SU-DHL-6 (cell line): ENCODE results near the gene BLMH.

Experiments
- H2AFZ ChIP-seq: fragments of 200-600 bp; sonication (generic); 2 replicates; pipeline ENCODE4 v1.6.1; 2014; ENCODE audit warnings: low read depth, mild to moderate bottlenecking, moderate library complexity, mixed read lengths, antibody characterized with exemption, low read length; ENCODE audit not compliant: severe bottlenecking
- H3F3A ChIP-seq: fragments of 200-600 bp; shearing (Covaris generic); 2 replicates; pipeline ENCODE4 v1.6.0; 2016; ENCODE audit warnings: antibody characterized with exemption, mild to moderate bottlenecking; ENCODE audit not compliant: insufficient read depth
- H3K27ac ChIP-seq: fragments of 200-600 bp; sonication (generic); 2 replicates; pipeline ENCODE4 v1.5.1; 2016; ENCODE audit warnings: low read depth, mild to moderate bottlenecking, low read length, moderate library complexity, mixed read lengths
- H3K27me3 ChIP-seq: fragments of 200-600 bp; sonication (generic), shearing (Covaris generic); 2 replicates; pipeline ENCODE4 v1.6.0; 2014; ENCODE audit warnings: mild to moderate bottlenecking, low read length
- H3K36me3 ChIP-seq: fragments of 200-600 bp; sonication (generic); 2 replicates; pipeline ENCODE4 v1.6.1; 2014; ENCODE audit warnings: mild to moderate bottlenecking, low read length, mixed read lengths
- H3K4me2 ChIP-seq: fragments of 300-600, 200-600 bp; shearing (Covaris generic), sonication (generic); 2 replicates; pipeline ENCODE4 v1.6.0; 2014; ENCODE audit warnings: low read length, low read depth, mild to moderate bottlenecking; ENCODE audit not compliant: poor library complexity, severe bottlenecking
- H3K4me3 ChIP-seq: fragments of 200-600 bp; sonication (generic); 2 replicates; pipeline ENCODE4 v1.5.1; 2014; ENCODE audit warnings: antibody characterized with exemption, low read length, mild to moderate bottlenecking, mixed read lengths; ENCODE audit not compliant: insufficient read depth, poor library complexity, severe bottlenecking
- H3K79me2 ChIP-seq: fragments of 200-600 bp; sonication (generic); 2 replicates; pipeline ENCODE4 v1.6.1; 2014; ENCODE audit warnings: mild to moderate bottlenecking, low read length, moderate library complexity; ENCODE audit not compliant: insufficient read depth
- H3K9ac ChIP-seq: fragments of 200-600 bp; sonication (generic); 2 replicates; pipeline ENCODE4 v1.7.0; 2014; ENCODE audit warnings: mild to moderate bottlenecking, low read length
- H3K9me2 ChIP-seq: fragments of 200-600 bp; sonication (generic); replicated peaks from 2 replicates; pipeline ENCODE4 v1.6.1; 2014; ENCODE audit warnings: low read length; ENCODE audit not compliant: insufficient read depth
- H3K9me3 ChIP-seq: fragments of 200-600 bp; sonication (generic); 2 replicates; pipeline ENCODE4 v1.6.1; 2014; ENCODE audit warnings: low read length, mixed read lengths; ENCODE audit not compliant: insufficient read depth
- H4K20me1 ChIP-seq: fragments of 200-600 bp; sonication (generic); 2 replicates; pipeline ENCODE4 v1.6.1; 2014; ENCODE audit warnings: low read depth, mild to moderate bottlenecking, antibody characterized with exemption, low read length, moderate library complexity, mixed read lengths
- EZH2phosphoT487 ChIP-seq: fragments of 200-600 bp; sonication (generic), shearing (Covaris generic); conservative IDR thresholded peaks from 2 replicates; pipeline ENCODE4 v1.6.1; 2018; ENCODE audit warnings: mild to moderate bottlenecking, antibody characterized with exemption, low read length, moderate library complexity, mixed read lengths
- TF ChIP-seq, protein P1 (sequence below): fragments of 200-600 bp; sonication (generic); IDR thresholded peaks from one replicate; pipeline ENCODE4 v1.5.1; 2017; ENCODE audit warnings: antibody characterized with exemption, mild to moderate bottlenecking, low read length, moderate library complexity; ENCODE audit not compliant: insufficient read depth, poor library complexity, severe bottlenecking

BLMH gene

DNA sequence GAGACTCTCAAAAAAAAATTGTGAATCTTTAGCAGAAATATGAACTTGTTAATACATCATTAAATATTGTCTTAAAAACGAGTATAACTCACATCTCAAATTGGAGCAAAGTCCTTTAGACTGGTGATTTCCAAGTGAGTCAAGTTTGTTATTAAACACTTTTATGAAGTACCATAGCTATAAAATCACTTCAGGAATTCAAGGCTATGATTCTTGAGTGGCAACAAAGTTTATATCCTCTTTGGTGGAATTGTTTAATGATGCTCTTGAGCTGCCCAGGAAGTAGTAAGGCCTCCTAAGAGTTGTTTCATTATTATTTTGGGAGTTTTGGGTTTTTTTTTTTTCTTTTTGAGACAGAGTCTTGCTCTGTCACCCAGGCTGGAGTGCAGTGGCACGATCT, 16.7 kb upstream of the BLMH start:
- H3K9ac ChIP-seq, result no peak overlapping the region
- H3K79me2 ChIP-seq, result no peaks in the 10 kb centered on the region
- H3K36me3 ChIP-seq, result no peaks in the 10 kb centered on the region
- TF ChIP-seq EZH2phosphoT487, result no peak
- TF ChIP-seq, protein P1, sequence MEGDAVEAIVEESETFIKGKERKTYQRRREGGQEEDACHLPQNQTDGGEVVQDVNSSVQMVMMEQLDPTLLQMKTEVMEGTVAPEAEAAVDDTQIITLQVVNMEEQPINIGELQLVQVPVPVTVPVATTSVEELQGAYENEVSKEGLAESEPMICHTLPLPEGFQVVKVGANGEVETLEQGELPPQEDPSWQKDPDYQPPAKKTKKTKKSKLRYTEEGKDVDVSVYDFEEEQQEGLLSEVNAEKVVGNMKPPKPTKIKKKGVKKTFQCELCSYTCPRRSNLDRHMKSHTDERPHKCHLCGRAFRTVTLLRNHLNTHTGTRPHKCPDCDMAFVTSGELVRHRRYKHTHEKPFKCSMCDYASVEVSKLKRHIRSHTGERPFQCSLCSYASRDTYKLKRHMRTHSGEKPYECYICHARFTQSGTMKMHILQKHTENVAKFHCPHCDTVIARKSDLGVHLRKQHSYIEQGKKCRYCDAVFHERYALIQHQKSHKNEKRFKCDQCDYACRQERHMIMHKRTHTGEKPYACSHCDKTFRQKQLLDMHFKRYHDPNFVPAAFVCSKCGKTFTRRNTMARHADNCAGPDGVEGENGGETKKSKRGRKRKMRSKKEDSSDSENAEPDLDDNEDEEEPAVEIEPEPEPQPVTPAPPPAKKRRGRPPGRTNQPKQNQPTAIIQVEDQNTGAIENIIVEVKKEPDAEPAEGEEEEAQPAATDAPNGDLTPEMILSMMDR, result no peak
- H3K9me3 ChIP-seq, result no peaks in the 10 kb centered on the region
- H3K27me3 ChIP-seq, result no peaks in the 10 kb centered on the region
- no peak overlapping the region for H3K27ac ChIP-seq
- H2AFZ ChIP-seq, result no peak overlapping the region
- no peak overlapping the region for H3K4me2 ChIP-seq
- H3K9me2 ChIP-seq, result no peaks in the 10 kb centered on the region
- H3K4me3 ChIP-seq, result no peak overlapping the region
- no peaks in the 10 kb centered on the region for H3F3A ChIP-seq
- H4K20me1 ChIP-seq, result no peaks in the 10 kb centered on the region

DNA sequence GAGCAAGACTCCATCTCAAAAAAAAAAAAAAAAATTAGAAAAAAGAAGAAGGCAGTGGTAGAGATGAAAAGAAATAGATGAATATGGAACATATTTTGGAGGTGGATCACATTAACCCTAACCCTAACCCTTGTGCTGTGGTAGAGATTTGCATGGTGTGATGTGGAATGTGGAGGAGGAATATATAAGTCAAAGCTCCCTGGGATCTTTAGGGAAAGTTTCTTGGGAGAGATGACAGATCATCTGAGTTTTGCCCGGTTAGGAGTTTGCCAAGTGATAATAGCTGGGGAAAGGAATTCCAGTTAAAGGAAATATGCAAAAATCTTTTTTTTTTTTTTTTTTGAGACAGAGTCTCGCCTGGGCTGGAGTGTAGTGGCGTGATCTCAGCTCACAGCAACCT, 13.0 kb upstream of the BLMH start:
- Histone ChIP-seq H4K20me1 (no peaks in the 10 kb centered on the region), H3K9me3 (no peaks in the 10 kb centered on the region), H2AFZ (no peak overlapping the region), H3K27ac (no peak overlapping the region), H3F3A (no peaks in the 10 kb centered on the region), H3K36me3 (no peaks in the 10 kb centered on the region), H3K9ac (no peak overlapping the region), H3K79me2 (no peaks in the 10 kb centered on the region), H3K4me2 (no peak overlapping the region), H3K4me3 (no peak overlapping the region), H3K27me3 (no peaks in the 10 kb centered on the region), H3K9me2 (no peaks in the 10 kb centered on the region)
- no peak for TF ChIP-seq EZH2phosphoT487
- TF ChIP-seq, protein P1, result no peak

DNA sequence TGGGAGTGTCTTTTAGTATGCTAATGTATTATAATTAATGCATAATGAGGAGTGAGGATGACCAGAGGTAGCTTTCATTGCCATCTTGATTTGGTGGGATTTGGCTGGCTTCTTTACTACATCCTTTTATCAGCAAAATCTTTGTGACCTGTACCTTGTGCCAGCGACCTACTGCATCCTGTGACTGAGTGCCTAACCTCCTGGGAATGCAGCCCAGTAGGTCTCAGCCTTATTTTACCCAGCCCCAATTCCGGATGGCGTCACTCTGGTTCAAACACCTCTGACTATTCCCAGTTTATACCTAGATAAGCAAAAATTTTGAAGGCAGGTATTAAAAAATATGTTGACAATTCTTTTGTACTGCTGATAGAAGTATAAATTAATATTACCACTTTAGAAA, 10.5 kb upstream of the BLMH start:
- Histone ChIP-seq H3K9me3 (peaks cover 3% of the 10 kb centered on the region; the same call in 1 of the 2 replicates), H3K4me3 (no peak overlapping the region), H3K27me3 (no peaks in the 10 kb centered on the region), H3K79me2 (no peaks in the 10 kb centered on the region), H4K20me1 (no peaks in the 10 kb centered on the region), H3K9me2 (no peaks in the 10 kb centered on the region), H3K4me2 (no peak overlapping the region), H2AFZ (no peak overlapping the region), H3K36me3 (no peaks in the 10 kb centered on the region), H3F3A (no peaks in the 10 kb centered on the region), H3K27ac (no peak overlapping the region), H3K9ac (no peak overlapping the region)
- TF ChIP-seq EZH2phosphoT487, result no peak
- TF ChIP-seq, protein P1, result no peak
